Middle frontal gyrus (tissue), 1 donor: ENCODE data around the gene ARL17A.
"Not testable (repeated sequence)": the region's sequence is repeated elsewhere in the genome, so short reads cannot be mapped to it uniquely, and the experiment has no call there.

Source experiments
- DNase-seq: peaks from one replicate; pipeline ENCODE4 v3.0.0-alpha.2; 2015; ENCODE audit warnings: low spot score; ENCODE audit errors: extremely low spot score

Gene ARL17A

GRCh38 chr17:46559155-46559554 is 20.3 kb downstream of the ARL17A start:
- DNase-seq, result not testable (repeated sequence)

GRCh38 chr17:46548607-46549006 is 30.9 kb downstream of the ARL17A start:
- DNase-seq, result not testable (repeated sequence)

GRCh38 chr17:46534716-46535115 is 44.8 kb downstream of the ARL17A start:
- DNase-seq, result not testable (repeated sequence)

GRCh38 chr17:46512168-46512567 is 67.3 kb downstream of the ARL17A start, which contains the start of gene LRRC37A2:
LRRC37A2 (plus strand) TSS chr17:46512468; CDS start chr17:46512713, 245 bp downstream.
- not testable (repeated sequence) for DNase-seq

- not testable (repeated sequence) for DNase-seq
These were observed 73.6 kb downstream of the ARL17A start for GRCh38 chr17:46505896-46506295.

GRCh38 chr17:46499437-46500139 is 79.9 kb downstream of the ARL17A start:
- DNase-seq, result not testable (repeated sequence)

- DNase-seq, result not testable (repeated sequence)
These were observed 87.5 kb downstream of the ARL17A start for GRCh38 chr17:46492021-46492420.

GRCh38 chr17:46481310-46481709 is 98.2 kb downstream of the ARL17A start:
- DNase-seq, result not testable (repeated sequence)

GRCh38 chr17:46478823-46479222 is 100.7 kb downstream of the ARL17A start:
- not testable (repeated sequence) for DNase-seq

- not testable (repeated sequence) for DNase-seq
These were observed 103.9 kb downstream of the ARL17A start for GRCh38 chr17:46475583-46475982.

GRCh38 chr17:46474489-46474888 is 105.0 kb downstream of the ARL17A start:
- not testable (repeated sequence) for DNase-seq

- DNase-seq, result not testable (repeated sequence)
These were observed 111.9 kb downstream of the ARL17A start for GRCh38 chr17:46467618-46468017.
